SK-N-SH (cell line): Measurements from ENCODE around the gene RAP1B.

Source experiments
- CHD2 ChIP-seq: fragments of 150-350 bp; IDR thresholded peaks from 2 replicates; pipeline ENCODE4 v1.6.1; 2018; ENCODE audit warnings: low read length; ENCODE audit not compliant: partially characterized antibody
- EP300 ChIP-seq, 2 experiments: IDR thresholded peaks; 2 replicates each; pipeline versions ENCODE4 v1.4.0 to v1.6.1; 2012; ENCODE audit warnings: borderline replicate concordance in 1 of 2, low read depth in 1 of 2, low read length in 1 of 2
- EZH2phosphoT487 ChIP-seq: fragments of 200-600 bp; sonication (generic); IDR thresholded peaks from 2 replicates; pipeline ENCODE4 v1.6.1; 2017; ENCODE audit warnings: low read depth, mixed run types, mild to moderate bottlenecking, antibody characterized with exemption, moderate library complexity, borderline replicate concordance
- FOXM1 ChIP-seq: IDR thresholded peaks from 2 replicates; pipeline ENCODE4 v1.4.0; 2012; ENCODE audit warnings: low read depth, mild to moderate bottlenecking
- GABPA ChIP-seq: IDR thresholded peaks from 2 replicates; pipeline ENCODE4 v1.4.0; 2012; ENCODE audit warnings: low read depth, mild to moderate bottlenecking
- GATA2 ChIP-seq: sonication (generic); formaldehyde crosslinking; IDR thresholded peaks from 2 replicates; pipeline ENCODE4 v1.5.0; 2020; ENCODE audit warnings: mild to moderate bottlenecking, missing genetic modification reagents
- POLR2AphosphoS5 ChIP-seq: IDR thresholded peaks from 2 replicates; pipeline ENCODE4 v1.6.1; 2012; ENCODE audit warnings: low read depth, low read length
- RXRA ChIP-seq: IDR thresholded peaks from 2 replicates; pipeline ENCODE4 v1.4.0; 2012; ENCODE audit warnings: low read depth, mild to moderate bottlenecking, borderline replicate concordance
- SIN3A ChIP-seq: IDR thresholded peaks from 2 replicates; pipeline ENCODE4 v1.6.1; 2012; ENCODE audit warnings: low read depth, mild to moderate bottlenecking, low read length, moderate library complexity, borderline replicate concordance
- SMC3 ChIP-seq: IDR thresholded peaks from 2 replicates; pipeline ENCODE4 v1.6.1; 2012; ENCODE audit warnings: low read depth, low read length, improper control_type of control experiment
- YY1 ChIP-seq: IDR thresholded peaks from 2 replicates; pipeline ENCODE4 v1.4.0; 2012; ENCODE audit warnings: low read depth, mild to moderate bottlenecking
- TF ChIP-seq, protein P1 (sequence below): fragments of 200-600 bp; sonication (generic); IDR thresholded peaks from 2 replicates; pipeline ENCODE4 v1.6.1; 2017; ENCODE audit warnings: antibody characterized with exemption, mild to moderate bottlenecking, moderate library complexity
- TF ChIP-seq, protein P2 (sequence below): IDR thresholded peaks from 2 replicates; pipeline ENCODE4 v1.4.0; 2012; ENCODE audit warnings: low read depth

DNA sequence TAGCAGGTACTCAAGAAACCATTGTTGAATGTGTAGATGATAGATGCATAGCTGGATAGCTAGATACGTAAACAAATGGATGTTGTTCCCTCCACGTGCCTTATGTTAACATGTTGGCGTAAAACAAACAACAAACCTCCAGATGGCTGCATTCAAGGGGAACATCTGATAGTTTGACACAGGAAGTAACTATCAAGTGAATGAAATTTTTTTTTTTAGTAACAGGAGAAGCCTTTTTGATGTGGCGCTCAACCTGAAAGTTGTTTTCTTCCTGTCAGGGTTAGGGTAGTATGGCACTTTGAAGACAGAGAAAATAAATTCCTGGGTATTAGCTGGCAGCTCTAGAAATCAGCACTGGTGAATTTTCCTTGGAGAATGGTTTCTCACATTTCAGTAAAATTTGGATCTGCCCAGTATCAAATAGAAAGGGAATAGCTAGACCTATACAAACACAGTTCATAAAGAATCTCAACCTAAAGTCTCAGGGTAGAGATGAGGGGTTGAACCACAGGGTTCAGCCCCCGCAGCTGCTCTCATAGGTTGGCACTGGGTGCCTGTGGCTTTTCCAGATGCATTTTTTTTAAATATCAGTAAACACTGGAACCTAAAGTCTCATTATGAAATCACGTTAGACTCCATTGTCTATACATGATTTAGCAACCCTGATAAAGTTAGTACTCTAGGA lies 18.8 kb upstream of the RAP1B start:
- TF ChIP-seq, protein P1, sequence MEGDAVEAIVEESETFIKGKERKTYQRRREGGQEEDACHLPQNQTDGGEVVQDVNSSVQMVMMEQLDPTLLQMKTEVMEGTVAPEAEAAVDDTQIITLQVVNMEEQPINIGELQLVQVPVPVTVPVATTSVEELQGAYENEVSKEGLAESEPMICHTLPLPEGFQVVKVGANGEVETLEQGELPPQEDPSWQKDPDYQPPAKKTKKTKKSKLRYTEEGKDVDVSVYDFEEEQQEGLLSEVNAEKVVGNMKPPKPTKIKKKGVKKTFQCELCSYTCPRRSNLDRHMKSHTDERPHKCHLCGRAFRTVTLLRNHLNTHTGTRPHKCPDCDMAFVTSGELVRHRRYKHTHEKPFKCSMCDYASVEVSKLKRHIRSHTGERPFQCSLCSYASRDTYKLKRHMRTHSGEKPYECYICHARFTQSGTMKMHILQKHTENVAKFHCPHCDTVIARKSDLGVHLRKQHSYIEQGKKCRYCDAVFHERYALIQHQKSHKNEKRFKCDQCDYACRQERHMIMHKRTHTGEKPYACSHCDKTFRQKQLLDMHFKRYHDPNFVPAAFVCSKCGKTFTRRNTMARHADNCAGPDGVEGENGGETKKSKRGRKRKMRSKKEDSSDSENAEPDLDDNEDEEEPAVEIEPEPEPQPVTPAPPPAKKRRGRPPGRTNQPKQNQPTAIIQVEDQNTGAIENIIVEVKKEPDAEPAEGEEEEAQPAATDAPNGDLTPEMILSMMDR = no peak
- TF ChIP-seq, protein P2, sequence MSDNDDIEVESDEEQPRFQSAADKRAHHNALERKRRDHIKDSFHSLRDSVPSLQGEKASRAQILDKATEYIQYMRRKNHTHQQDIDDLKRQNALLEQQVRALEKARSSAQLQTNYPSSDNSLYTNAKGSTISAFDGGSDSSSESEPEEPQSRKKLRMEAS = no peak
- TF ChIP-seq POLR2AphosphoS5 = no peak
- no peak for TF ChIP-seq SMC3
- TF ChIP-seq RXRA = no peak
- no peak for TF ChIP-seq EP300 (IDR thresholded peaks at IDR 0.05; ENCODE audit: borderline replicate concordance in 1 of 2, low read depth in 1 of 2, low read length in 1 of 2)
- TF ChIP-seq GATA2 = no peak
- TF ChIP-seq GABPA = no peak
- no peak for TF ChIP-seq FOXM1
- no peak for TF ChIP-seq YY1
- no peak for TF ChIP-seq CHD2
- TF ChIP-seq EZH2phosphoT487 = no peak
- no peak for TF ChIP-seq SIN3A
